ENCODE results near the gene TCF7L2. TPM values are rescaled to one million over a fixed set of nuclear protein-coding genes. Genes with fewer than 3 reads are reported as not detected.

Gene TCF7L2
- total RNA-seq, 2 experiments from 2014 or later, result 1.3 to 8.5 TPM

- CTCF ChIA-PET (ENCODE audit: unreplicated experiment), result no interaction called here
- no peak for TF ChIP-seq EZH2phosphoT487 (IDR thresholded peaks at IDR 0.05; ENCODE audit: borderline replicate concordance, low read depth, low read length)
- TF ChIP-seq, protein P1, sequence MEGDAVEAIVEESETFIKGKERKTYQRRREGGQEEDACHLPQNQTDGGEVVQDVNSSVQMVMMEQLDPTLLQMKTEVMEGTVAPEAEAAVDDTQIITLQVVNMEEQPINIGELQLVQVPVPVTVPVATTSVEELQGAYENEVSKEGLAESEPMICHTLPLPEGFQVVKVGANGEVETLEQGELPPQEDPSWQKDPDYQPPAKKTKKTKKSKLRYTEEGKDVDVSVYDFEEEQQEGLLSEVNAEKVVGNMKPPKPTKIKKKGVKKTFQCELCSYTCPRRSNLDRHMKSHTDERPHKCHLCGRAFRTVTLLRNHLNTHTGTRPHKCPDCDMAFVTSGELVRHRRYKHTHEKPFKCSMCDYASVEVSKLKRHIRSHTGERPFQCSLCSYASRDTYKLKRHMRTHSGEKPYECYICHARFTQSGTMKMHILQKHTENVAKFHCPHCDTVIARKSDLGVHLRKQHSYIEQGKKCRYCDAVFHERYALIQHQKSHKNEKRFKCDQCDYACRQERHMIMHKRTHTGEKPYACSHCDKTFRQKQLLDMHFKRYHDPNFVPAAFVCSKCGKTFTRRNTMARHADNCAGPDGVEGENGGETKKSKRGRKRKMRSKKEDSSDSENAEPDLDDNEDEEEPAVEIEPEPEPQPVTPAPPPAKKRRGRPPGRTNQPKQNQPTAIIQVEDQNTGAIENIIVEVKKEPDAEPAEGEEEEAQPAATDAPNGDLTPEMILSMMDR (conservative IDR thresholded peaks at IDR 0.05; ENCODE audit: low read length), result no peak
- no peak for DNase-seq (ENCODE audit: low spot score)
- intact Hi-C loops (cut with micrococcal nuclease; ENCODE audit: unreplicated experiment), result no loop called here
- Histone ChIP-seq H3K9me3 (ENCODE audit: low read length) (no peaks in the 10 kb centered on the region), H3K4me3 (ENCODE audit: low read depth, low read length, poor library complexity, severe bottlenecking) (no peak overlapping the region), H3K9me2 (ENCODE audit: insufficient read depth, low read length) (no peaks in the 10 kb centered on the region), H3K79me2 (ENCODE audit: insufficient read depth, low read depth, low read length) (no peaks in the 10 kb centered on the region), H3K36me3 (ENCODE audit: insufficient read depth, low read length) (no peaks in the 10 kb centered on the region), H4K20me1 (ENCODE audit: insufficient read depth, low read length) (0 out of 2 replicates have a peak, but pooled peaks cover 3% of the 10 kb centered on the region), H2AFZ (ENCODE audit: low read length) (no peak overlapping the region), H3K4me1 (ENCODE audit: insufficient read depth, low read length, poor library complexity, severe bottlenecking) (no peaks in the 10 kb centered on the region), H3K27ac (ENCODE audit: low read depth, low read length, poor library complexity, severe bottlenecking) (no peak overlapping the region), H3K4me2 (ENCODE audit: low read length) (no peak overlapping the region)
- BruUV-seq (replicated peaks), result no TSS peak
- POLR2A ChIA-PET, result interaction anchor here (0.6 kb wide), 1 partner anchor 692 kb away, joined by 3 read pairs; no protein-coding TSS in a partner anchor
These were observed 146.3 kb downstream of the TCF7L2 start for GRCh38 chr10:113096128-113096996.

DNA sequence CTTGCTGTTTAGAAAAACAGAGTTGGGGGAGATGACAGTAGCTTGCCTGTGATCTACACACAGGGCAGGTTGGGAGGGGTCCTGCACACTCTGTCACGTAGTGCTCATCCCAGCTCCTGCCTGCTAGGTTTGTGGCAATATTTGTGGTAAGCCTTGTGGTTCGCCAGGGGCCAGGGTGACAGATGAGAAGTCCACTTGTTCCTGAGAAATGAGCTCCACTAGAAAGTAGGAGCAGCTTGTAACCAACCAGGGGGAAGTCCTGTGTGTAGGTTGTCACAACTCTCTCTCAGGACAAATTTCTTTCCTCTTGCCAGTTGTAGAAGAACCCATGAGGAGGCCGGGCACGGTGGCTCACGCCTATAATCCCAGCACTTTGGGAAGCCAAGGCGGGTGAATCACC is 147.0 kb downstream of the TCF7L2 start:
- no peak overlapping the region for H3K27ac ChIP-seq (ENCODE audit: low read depth, low read length, poor library complexity, severe bottlenecking)
- 0 out of 2 replicates have a peak, but pooled peaks cover 3% of the 10 kb centered on the region for H4K20me1 ChIP-seq (ENCODE audit: insufficient read depth, low read length)
- ChIA-PET CTCF (ENCODE audit: unreplicated experiment) (no interaction called here), POLR2A (interaction anchor here (0.5 to 0.6 kb wide), 2 partner anchors 630 to 693 kb away, joined by 3 read pairs; no protein-coding TSS in a partner anchor)
- no peaks in the 10 kb centered on the region for H3K36me3 ChIP-seq (ENCODE audit: insufficient read depth, low read length)
- no peaks in the 10 kb centered on the region for H3K4me1 ChIP-seq (ENCODE audit: insufficient read depth, low read length, poor library complexity, severe bottlenecking)
- H3K9me3 ChIP-seq (ENCODE audit: low read length), result no peaks in the 10 kb centered on the region
- TF ChIP-seq, protein P1 (conservative IDR thresholded peaks at IDR 0.05; ENCODE audit: low read length), result no peak
- no peak for TF ChIP-seq EZH2phosphoT487 (IDR thresholded peaks at IDR 0.05; ENCODE audit: borderline replicate concordance, low read depth, low read length)
- no peak for DNase-seq (ENCODE audit: low spot score)
- H3K4me3 ChIP-seq (ENCODE audit: low read depth, low read length, poor library complexity, severe bottlenecking), result no peak overlapping the region
- no peaks in the 10 kb centered on the region for H3K79me2 ChIP-seq (ENCODE audit: insufficient read depth, low read depth, low read length)
- intact Hi-C loops (cut with micrococcal nuclease; ENCODE audit: unreplicated experiment), result no loop called here
- no peaks in the 10 kb centered on the region for H3K9me2 ChIP-seq (ENCODE audit: insufficient read depth, low read length)
- no peak overlapping the region for H2AFZ ChIP-seq (ENCODE audit: low read length)
- no peak overlapping the region for H3K4me2 ChIP-seq (ENCODE audit: low read length)
- BruUV-seq (replicated peaks), result no TSS peak
